ENCODE results near the gene DAP. TPM values are rescaled to one million over a fixed set of nuclear protein-coding genes. Genes with fewer than 3 reads are reported as not detected.
A peak's percentile ranks its signal among the peaks of the same experiment; 100 is the strongest.

Gene DAP, protein sequence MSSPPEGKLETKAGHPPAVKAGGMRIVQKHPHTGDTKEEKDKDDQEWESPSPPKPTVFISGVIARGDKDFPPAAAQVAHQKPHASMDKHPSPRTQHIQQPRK
- 76.0 to 79.8 TPM (median 77.8 TPM) in 3 replicates for total RNA-seq

DNA sequence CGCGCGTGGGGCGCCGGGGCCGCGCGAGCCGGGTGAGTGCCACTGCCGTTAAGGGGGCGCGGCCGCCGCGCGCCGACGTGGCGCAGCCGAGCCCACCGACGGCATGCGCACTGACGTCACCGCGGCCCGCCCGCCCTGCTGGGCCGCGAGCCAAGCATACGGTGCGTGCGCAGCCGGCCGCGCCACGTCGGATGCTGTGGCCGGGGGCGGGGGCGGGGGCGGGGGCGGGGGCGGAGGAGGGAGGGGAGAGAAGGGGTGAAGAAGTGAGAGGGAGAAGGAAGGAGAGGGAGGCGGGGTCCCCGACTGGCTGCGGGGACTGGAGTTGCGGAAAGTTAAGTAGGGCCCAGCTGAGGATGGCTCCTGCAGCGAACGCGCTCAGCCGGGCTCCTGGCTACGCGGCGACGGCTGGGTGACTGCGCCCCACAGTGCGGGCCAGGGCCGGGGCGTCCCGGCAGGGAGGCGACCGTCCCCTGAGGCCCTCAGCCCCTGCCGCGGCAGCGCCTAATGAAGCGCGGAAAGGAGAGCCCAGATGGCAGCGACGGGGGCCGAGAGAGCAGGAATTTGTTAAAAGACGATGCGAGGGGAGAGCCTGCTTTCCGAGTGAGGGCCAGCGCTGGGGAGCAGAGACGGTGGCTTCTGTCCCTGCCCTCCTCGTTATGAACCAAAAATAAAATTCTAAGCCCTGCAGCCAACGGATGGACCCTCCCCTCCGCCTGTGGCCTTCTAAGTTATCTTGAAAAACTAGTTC is at the start of gene DAP:
TSS of gene DAP (minus strand) at position 50 of the 748 bp plus-strand sequence. CDS start 166 bp downstream, outside the sequence.
- H3K4me3 Mint-ChIP-seq: peak within 1 kb of the TSS; percentile 88
- peak within 1 kb of the TSS; percentile 98 for H3K27ac Mint-ChIP-seq
- peaks cover 52% of the 10 kb centered on the region for H3K4me1 Mint-ChIP-seq
- TF ChIP-seq, protein P1, sequence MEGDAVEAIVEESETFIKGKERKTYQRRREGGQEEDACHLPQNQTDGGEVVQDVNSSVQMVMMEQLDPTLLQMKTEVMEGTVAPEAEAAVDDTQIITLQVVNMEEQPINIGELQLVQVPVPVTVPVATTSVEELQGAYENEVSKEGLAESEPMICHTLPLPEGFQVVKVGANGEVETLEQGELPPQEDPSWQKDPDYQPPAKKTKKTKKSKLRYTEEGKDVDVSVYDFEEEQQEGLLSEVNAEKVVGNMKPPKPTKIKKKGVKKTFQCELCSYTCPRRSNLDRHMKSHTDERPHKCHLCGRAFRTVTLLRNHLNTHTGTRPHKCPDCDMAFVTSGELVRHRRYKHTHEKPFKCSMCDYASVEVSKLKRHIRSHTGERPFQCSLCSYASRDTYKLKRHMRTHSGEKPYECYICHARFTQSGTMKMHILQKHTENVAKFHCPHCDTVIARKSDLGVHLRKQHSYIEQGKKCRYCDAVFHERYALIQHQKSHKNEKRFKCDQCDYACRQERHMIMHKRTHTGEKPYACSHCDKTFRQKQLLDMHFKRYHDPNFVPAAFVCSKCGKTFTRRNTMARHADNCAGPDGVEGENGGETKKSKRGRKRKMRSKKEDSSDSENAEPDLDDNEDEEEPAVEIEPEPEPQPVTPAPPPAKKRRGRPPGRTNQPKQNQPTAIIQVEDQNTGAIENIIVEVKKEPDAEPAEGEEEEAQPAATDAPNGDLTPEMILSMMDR (IDR thresholded peaks at IDR 0.05; ENCODE audit: unreplicated experiment): no peak
- H3K36me3 Mint-ChIP-seq: no peaks in the 10 kb centered on the region
- no peaks in the 10 kb centered on the region for H3K27me3 Mint-ChIP-seq (ENCODE audit: low read depth)
- DNase-seq (ENCODE audit: low spot score in 2 of 2, unreplicated experiment in 2 of 2): peak; percentile 81 to 93
- H3K9me3 Mint-ChIP-seq: no peaks in the 10 kb centered on the region

DNA sequence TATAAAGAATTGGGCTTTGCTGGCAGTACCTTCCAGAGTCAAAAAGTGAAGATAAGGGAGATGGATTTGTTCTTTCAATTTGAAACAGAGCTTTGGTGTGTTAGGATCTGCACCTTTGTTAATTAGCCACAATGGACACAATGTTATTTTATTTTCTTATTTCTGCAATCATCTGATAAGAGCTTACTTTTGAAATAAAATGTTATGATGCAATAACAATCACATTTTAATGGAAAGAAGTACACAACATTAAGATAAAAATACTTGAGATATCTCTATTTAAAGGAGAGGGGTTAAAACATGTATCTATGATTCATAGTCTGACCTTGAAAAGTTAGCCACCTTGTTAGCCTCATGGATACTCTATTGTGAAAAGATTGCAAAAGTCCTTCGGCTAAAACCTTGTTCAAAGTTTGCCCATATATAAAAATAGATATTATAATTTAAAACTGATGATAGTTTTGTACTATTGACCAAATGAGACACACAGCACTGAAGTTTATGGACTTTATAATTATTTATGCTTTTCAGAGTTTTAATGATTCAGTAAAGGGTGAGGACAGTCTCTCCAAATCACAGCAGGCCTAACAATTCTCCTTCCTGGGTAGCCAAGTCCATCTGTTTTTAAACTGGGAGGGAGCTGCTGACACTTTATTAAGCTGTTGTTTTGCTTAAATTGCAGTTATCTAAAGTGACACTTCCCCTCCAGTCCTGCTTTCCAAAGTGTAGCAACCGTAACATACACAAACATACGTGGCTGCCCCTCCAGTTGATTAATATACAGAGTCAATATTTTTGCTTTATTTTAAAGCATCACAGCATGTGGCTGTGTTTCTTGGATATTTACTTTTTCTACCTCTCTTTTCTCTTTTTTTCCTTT is 47.6 kb upstream of the DAP start:
- H3K4me1 Mint-ChIP-seq: no peaks in the 10 kb centered on the region
- no peaks in the 10 kb centered on the region for H3K36me3 Mint-ChIP-seq
- H3K27me3 Mint-ChIP-seq (ENCODE audit: low read depth): no peaks in the 10 kb centered on the region
- TF ChIP-seq, protein P1 (IDR thresholded peaks at IDR 0.05; ENCODE audit: unreplicated experiment): no peak
- DNase-seq (ENCODE audit: low spot score in 2 of 2, unreplicated experiment in 2 of 2): no peak
- H3K4me3 Mint-ChIP-seq: no peak overlapping the region
- peaks cover 17% of the 10 kb centered on the region for H3K9me3 Mint-ChIP-seq
- no peak overlapping the region for H3K27ac Mint-ChIP-seq

DNA sequence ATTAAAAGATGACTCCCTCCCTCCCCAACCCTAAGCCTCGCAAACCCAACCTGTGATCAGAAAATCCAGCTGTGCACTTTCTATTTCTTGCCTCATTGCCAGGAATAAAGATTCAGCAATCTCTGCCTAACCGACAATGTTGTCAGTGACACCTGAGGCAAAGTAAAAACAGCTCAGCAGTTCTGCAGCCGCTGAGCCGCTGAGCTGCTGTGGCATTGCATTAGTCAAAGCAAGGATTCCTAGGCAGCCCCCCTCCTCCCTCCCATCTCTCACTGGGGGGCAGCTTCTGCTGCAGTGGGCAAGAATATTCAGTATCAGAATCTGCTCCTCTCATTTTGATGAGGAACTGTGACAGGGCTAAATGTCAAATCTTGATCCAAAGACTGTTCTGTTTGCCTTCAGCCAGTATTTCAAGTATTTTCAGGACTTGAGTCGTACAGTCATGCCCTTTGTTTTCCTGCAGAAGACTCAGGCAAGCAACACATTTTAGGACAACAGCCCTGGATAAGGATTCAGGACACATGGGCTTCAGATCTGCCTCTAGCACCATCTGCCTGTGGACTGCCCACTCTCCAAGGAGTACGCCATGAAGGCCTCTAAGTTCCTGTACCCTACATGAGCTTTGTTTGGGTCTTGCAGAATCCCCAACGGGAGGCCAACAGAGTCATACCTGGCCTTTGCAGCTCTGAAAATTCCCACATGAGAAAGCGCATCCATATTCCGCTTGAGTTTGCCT is 41.1 kb upstream of the DAP start:
- DNase-seq (ENCODE audit: low spot score in 2 of 2, unreplicated experiment in 2 of 2): no peak
- H3K4me3 Mint-ChIP-seq: no peak overlapping the region
- H3K36me3 Mint-ChIP-seq: no peaks in the 10 kb centered on the region

DNA sequence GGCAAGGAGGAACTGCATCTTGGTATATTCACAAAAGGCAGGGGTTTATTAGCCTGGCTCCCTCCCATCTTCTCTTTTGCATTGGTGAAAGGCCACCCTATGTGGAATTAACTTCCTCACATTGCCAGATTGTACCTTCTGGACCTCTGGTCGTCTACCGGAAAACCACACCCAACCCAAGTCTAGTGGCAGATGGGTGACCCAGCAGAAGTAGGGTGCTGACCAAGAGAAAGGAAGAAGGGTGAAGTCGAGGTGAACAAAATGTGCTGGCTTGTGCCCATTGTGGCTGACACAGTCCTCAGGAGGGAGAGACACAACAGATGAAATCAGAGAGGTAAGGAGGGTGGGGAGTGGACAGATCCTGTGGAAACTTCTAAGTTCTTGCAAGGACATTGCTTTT is 39.8 kb upstream of the DAP start:
- H3K27ac Mint-ChIP-seq: no peak overlapping the region
- DNase-seq (ENCODE audit: low spot score in 2 of 2, unreplicated experiment in 2 of 2): no peak
- peaks cover 14% of the 10 kb centered on the region for H3K9me3 Mint-ChIP-seq
- H3K36me3 Mint-ChIP-seq: no peaks in the 10 kb centered on the region
- H3K4me1 Mint-ChIP-seq: no peaks in the 10 kb centered on the region
- peaks cover 16% of the 10 kb centered on the region for H3K27me3 Mint-ChIP-seq (ENCODE audit: low read depth)
- no peak overlapping the region for H3K4me3 Mint-ChIP-seq
- TF ChIP-seq, protein P1 (IDR thresholded peaks at IDR 0.05; ENCODE audit: unreplicated experiment): no peak

More for the DNA sequence above, 41.1 kb upstream of the DAP start:
- Mint-ChIP-seq H3K9me3 (peaks cover 17% of the 10 kb centered on the region), H3K27ac (no peak overlapping the region), H3K27me3 (ENCODE audit: low read depth) (peaks cover 14% of the 10 kb centered on the region), H3K4me1 (no peaks in the 10 kb centered on the region)
- TF ChIP-seq, protein P1 (IDR thresholded peaks at IDR 0.05; ENCODE audit: unreplicated experiment): no peak

DNA sequence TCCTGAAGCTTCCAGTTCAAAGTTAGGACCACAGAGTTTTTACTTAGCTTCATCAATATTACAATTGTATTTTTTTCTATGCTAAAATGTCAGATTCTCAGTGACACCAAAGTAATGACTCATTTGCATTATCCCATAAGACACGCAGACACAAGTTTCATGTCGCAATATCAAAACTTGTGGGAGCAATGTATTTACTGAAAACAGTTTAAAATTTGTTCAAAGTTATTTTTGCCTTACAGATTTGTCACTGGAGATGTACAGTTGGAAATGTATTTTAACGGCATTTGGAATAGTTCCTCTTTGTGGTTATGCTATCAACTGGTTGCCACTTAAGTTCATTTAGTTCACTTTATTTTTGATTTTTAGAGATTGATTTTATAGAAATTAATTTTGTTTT is 36.2 kb upstream of the DAP start:
- TF ChIP-seq, protein P1 (IDR thresholded peaks at IDR 0.05; ENCODE audit: unreplicated experiment): no peak
- Mint-ChIP-seq H3K27ac (no peak overlapping the region), H3K4me3 (no peak overlapping the region), H3K4me1 (no peaks in the 10 kb centered on the region), H3K27me3 (ENCODE audit: low read depth) (peaks cover 16% of the 10 kb centered on the region), H3K36me3 (no peaks in the 10 kb centered on the region), H3K9me3 (no peaks in the 10 kb centered on the region)
- no peak for DNase-seq (ENCODE audit: low spot score in 2 of 2, unreplicated experiment in 2 of 2)
